GM12878 (cell line): ENCODE results near the gene CHD5. TPM values are rescaled to one million over a fixed set of nuclear protein-coding genes. Genes with fewer than 3 reads are reported as not detected.
A peak's percentile ranks its signal among the peaks of the same experiment; 100 is the strongest.

Source experiments
- ATAC-seq: fragments of 200-7000 bp; cut with Tn5 transposase; 3 replicates; pipeline ENCODE4 v1.9.1; 2020; ENCODE audit warnings: mild to moderate bottlenecking, moderate library complexity
- BruUV-seq: library from RNA; stranded (reverse); fragments of 400-500 nt; replicated peaks from 2 replicates; lab custom pipeline; 2021; lab: Mats Ljungman, UMichigan
- CTCF ChIA-PET: fragments of 300-600 bp; sonication (Branson Sonifier 250); formaldehyde crosslinking; extraction: SDS; loops from one replicate; lab custom pipeline; 2021; ENCODE audit warnings: inconsistent platforms; lab: Yijun Ruan, JAX
- POLR2A ChIA-PET: fragments of 350-600 bp; formaldehyde crosslinking; extraction: SDS; loops from one replicate; lab custom pipeline; 2021; ENCODE audit warnings: inconsistent platforms; lab: Charles Lee
- RAD21 ChIA-PET: fragments of 300-600 bp; sonication (Branson Sonifier 250); formaldehyde crosslinking; loops from one replicate; lab custom pipeline; 2023; ENCODE audit warnings: antibody characterized with exemption; ENCODE audit not compliant: unreplicated experiment; lab: Charles Lee
- SMC1A ChIA-PET: fragments of 300-600 bp; sonication (Branson Sonifier 250); formaldehyde crosslinking; loops from one replicate; lab custom pipeline; 2023; ENCODE audit not compliant: unreplicated experiment, uncharacterized antibody; lab: Charles Lee
- DNase-seq: peaks from one replicate; pipeline ENCODE4 v3.0.0-alpha.2; 2011; ENCODE audit warnings: low read depth, low spot score
- FAIRE-seq: peaks from 3 replicates; lab custom pipeline; 2011; peaks lifted over from hg19 to GRCh38; lab: Jason Lieb, UNC
- H2AFZ ChIP-seq: 2 replicates; pipeline ENCODE4 v1.6.0; 2011; ENCODE audit warnings: low read depth, low read length, control low read depth; ENCODE audit not compliant: control insufficient read depth
- H3K27ac ChIP-seq: 2 replicates; pipeline ENCODE4 v1.5.1; 2011; ENCODE audit warnings: control low read depth; ENCODE audit not compliant: control insufficient read depth, insufficient read depth
- H3K27me3 ChIP-seq, 2 experiments: replicated peaks in 1 of 2; 2 replicates each; pipeline versions ENCODE4 v1.6.0 to v1.6.1; 2011; ENCODE audit warnings: low read length in 1 of 2; ENCODE audit not compliant: control insufficient read depth in 2 of 2, insufficient read depth in 2 of 2
- H3K36me3 ChIP-seq, 2 experiments: 2 replicates each; pipeline ENCODE4 v1.5.1; 2011; ENCODE audit warnings: low read length in 1 of 2; ENCODE audit not compliant: control insufficient read depth in 2 of 2, insufficient read depth in 2 of 2
- H3K4me1 ChIP-seq: 2 replicates; pipeline ENCODE4 v1.6.1; 2011; ENCODE audit warnings: mild to moderate bottlenecking, low read length, moderate library complexity, mixed read lengths; ENCODE audit not compliant: control insufficient read depth, insufficient read depth
- H3K4me2 ChIP-seq: 2 replicates; pipeline ENCODE4 v1.6.0; 2011; ENCODE audit warnings: control low read depth; ENCODE audit not compliant: control insufficient read depth, insufficient read depth
- H3K4me3 ChIP-seq: fragments of 200-600 bp; sonication (generic); 2 replicates; pipeline ENCODE4 v1.5.1; 2016
- H3K79me2 ChIP-seq: 2 replicates; pipeline ENCODE4 v1.6.0; 2011; ENCODE audit warnings: low read length; ENCODE audit not compliant: control insufficient read depth, insufficient read depth
- H3K9ac ChIP-seq: 2 replicates; pipeline ENCODE4 v1.8.0; 2011; ENCODE audit warnings: low read length, control low read depth, mixed read lengths; ENCODE audit not compliant: control insufficient read depth, insufficient read depth
- H3K9me3 ChIP-seq: replicated peaks from 3 replicates; pipeline ENCODE4 v1.5.1; 2011; ENCODE audit warnings: mild to moderate bottlenecking, low read length; ENCODE audit not compliant: control insufficient read depth, insufficient read depth
- H4K20me1 ChIP-seq: 2 replicates; pipeline ENCODE4 v1.6.0; 2011; ENCODE audit not compliant: control insufficient read depth, insufficient read depth
- HDAC2 ChIP-seq: fragments of 200-600 bp; sonication (generic); IDR thresholded peaks from 2 replicates; pipeline ENCODE4 v1.6.1; 2017
- IRF4 ChIP-seq: IDR thresholded peaks from 2 replicates; pipeline ENCODE4 v1.6.1; 2011; ENCODE audit warnings: low read depth, low read length
- KAT2A ChIP-seq: conservative IDR thresholded peaks from 2 replicates; pipeline ENCODE4 v1.6.1; 2011; ENCODE audit warnings: low read depth, low read length; ENCODE audit not compliant: control insufficient read depth
- KLF5 ChIP-seq: fragments of 450-650 bp; IDR thresholded peaks from 2 replicates; pipeline ENCODE4 v1.6.1; 2014; ENCODE audit warnings: mild to moderate bottlenecking; ENCODE audit not compliant: partially characterized antibody
- NFYB ChIP-seq: IDR thresholded peaks from 2 replicates; pipeline ENCODE4 v1.6.1; 2011; ENCODE audit warnings: low read depth, mild to moderate bottlenecking, low read length, improper control_type of control experiment, moderate library complexity; ENCODE audit not compliant: insufficient read depth
- NR2C1 ChIP-seq: fragments of 450-650 bp; IDR thresholded peaks from 2 replicates; pipeline ENCODE4 v1.6.1; 2017; ENCODE audit warnings: antibody characterized with exemption, mild to moderate bottlenecking, moderate library complexity
- NR2C2 ChIP-seq: IDR thresholded peaks from 2 replicates; pipeline ENCODE4 v1.6.1; 2011; ENCODE audit warnings: borderline replicate concordance, low read depth; ENCODE audit not compliant: control insufficient read depth, insufficient read length
- PAX5 ChIP-seq: IDR thresholded peaks from 2 replicates; pipeline ENCODE4 v1.6.1; 2011; ENCODE audit warnings: low read depth, low read length, borderline replicate concordance
- TAF1 ChIP-seq: IDR thresholded peaks from 2 replicates; pipeline ENCODE4 v1.6.1; 2011; ENCODE audit warnings: mild to moderate bottlenecking, low read depth, low read length, borderline replicate concordance
- ZNF24 ChIP-seq: fragments of 450-650 bp; IDR thresholded peaks from 2 replicates; pipeline ENCODE4 v1.6.1; 2017; ENCODE audit warnings: antibody characterized with exemption, mild to moderate bottlenecking
- ZNF274 ChIP-seq: IDR thresholded peaks from one replicate; pipeline ENCODE4 v1.8.0; 2011; ENCODE audit not compliant: insufficient read length, insufficient read depth
- WGBS: methylation state at CpG from one replicate; pipeline ENCODE4 v1.1.6; 2016; ENCODE audit warnings: low lambda C conversion rate; ENCODE audit not compliant: insufficient replicate concordance, insufficient coverage; ENCODE audit errors: missing lambda C conversion rate; 5-methylcytosine and 5-hydroxymethylcytosine counted together
- in situ Hi-C: fragments of 300-500 bp; cut with MboI; formaldehyde crosslinking; loops from 9 replicates; pipeline ENCODE4 v1.14.3; 2018; ENCODE audit warnings: mixed read lengths
- intact Hi-C: fragments of 100-400 bp; cut with micrococcal nuclease; formaldehyde crosslinking; loops from one replicate; pipeline ENCODE4 v1.14.2; 2022; ENCODE audit not compliant: unreplicated experiment
- polyA plus RNA-seq, 11 experiments: library from polyadenylated mRNA; depleted of rRNA in 4 of 11; unstranded in 6 of 11; stranded (reverse) in 5 of 11; fragments of >200 nt; fragmentation: Nextera tagmentation in 4 of 11; fragmentation: Illumina TruSeq in 1 of 11; extraction: Ambion mirVana in 4 of 11; extraction: Trizol in 1 of 11; gene quantifications; 1 replicate in 1 of 11; 2 replicates in 10 of 11; pipeline versions ENCODE4 v1.2.1 to v1.2.3, GENCODE V29; 2011 to 2016; ENCODE audit warnings: inconsistent platforms in 2 of 11, missing spikeins in 2 of 11, low read depth in 1 of 11
- total RNA-seq, 4 experiments: library from RNA; depleted of rRNA in 3 of 4; stranded (reverse); fragments of >200 nt in 3 of 4; fragmentation: Illumina TruSeq in 1 of 4; extraction: Trizol in 1 of 4; gene quantifications; 2 replicates each; pipeline versions ENCODE4 v1.2.1 to v1.2.3, GENCODE V29; 2013 to 2021
- TF ChIP-seq, protein P1 (sequence below): fragments of 450-650 bp; IDR thresholded peaks from 2 replicates; pipeline ENCODE4 v1.6.1; 2017; ENCODE audit warnings: antibody characterized with exemption, mild to moderate bottlenecking, moderate library complexity

The CHD5 gene
- total and polyA plus RNA-seq, 10 of the 15 experiments (the other 5 are each of a cell fraction or from before 2014, with no cell fraction given): 0.03 to 0.49 (median 0.13) TPM; not detected in 3

DNA sequence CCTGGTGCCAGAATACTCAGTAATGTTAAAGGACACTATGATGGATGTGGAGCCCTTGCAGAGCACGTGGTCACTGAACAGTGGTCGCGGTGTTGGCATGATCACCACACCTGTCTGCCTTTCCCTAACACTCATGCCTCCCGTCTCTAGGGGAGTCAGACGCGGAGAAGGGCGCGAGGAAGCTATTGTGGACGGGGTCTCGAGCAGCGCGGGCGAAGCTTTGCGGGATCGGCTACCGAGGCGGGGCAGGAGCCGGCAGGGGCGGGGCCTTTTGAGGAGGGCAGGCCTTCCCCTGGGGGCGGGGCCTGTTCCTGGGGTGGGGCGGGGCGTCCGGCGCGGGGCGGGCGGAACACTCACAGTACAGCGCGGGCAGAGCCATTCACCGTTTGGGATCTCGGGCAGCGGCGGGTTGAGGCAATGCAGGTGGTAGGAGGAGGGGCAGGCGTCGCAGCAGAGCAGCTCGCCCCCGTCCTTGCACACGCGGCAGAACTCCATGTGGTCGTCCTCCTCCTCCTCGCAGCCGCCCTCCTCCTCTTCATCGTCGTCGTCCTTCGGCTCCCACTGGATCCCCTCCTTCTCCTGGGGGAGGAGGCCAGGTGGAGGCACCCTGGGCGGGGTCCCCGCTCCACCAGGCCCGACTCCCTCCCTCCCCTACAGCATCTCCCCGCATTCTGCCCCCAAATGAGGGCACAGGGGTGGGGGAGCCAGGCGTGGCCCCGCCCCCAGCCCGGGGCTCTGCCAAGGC lies 31.5 kb downstream of the CHD5 start:
- in situ Hi-C loops: no loop called here
- no TSS peak for BruUV-seq
- Histone ChIP-seq H3K9me3 (no peaks in the 10 kb centered on the region), H3K79me2 (no peaks in the 10 kb centered on the region), H3K4me2 (no peak overlapping the region), H3K27ac (no peak overlapping the region), H3K9ac (no peak overlapping the region), H3K36me3 (no peaks in the 10 kb centered on the region), H2AFZ (no peak overlapping the region), H3K4me3 (no peak overlapping the region), H4K20me1 (no peaks in the 10 kb centered on the region), H3K27me3 (no peaks in the 10 kb centered on the region; a peak in 1 of 4 replicates), H3K4me1 (no peaks in the 10 kb centered on the region)
- FAIRE-seq (no peak), DNase-seq (no peak), ATAC-seq (peak; percentile 59)
- WGBS: 35% methylated on average over 23 of the region's 53 CpGs
- TF ChIP-seq ZNF274 (no peak), IRF4 (no peak)
- ChIA-PET POLR2A (no interaction called here), CTCF (no interaction called here), SMC1A (no interaction called here), RAD21 (no interaction called here)
- intact Hi-C loops: no loop called here

DNA sequence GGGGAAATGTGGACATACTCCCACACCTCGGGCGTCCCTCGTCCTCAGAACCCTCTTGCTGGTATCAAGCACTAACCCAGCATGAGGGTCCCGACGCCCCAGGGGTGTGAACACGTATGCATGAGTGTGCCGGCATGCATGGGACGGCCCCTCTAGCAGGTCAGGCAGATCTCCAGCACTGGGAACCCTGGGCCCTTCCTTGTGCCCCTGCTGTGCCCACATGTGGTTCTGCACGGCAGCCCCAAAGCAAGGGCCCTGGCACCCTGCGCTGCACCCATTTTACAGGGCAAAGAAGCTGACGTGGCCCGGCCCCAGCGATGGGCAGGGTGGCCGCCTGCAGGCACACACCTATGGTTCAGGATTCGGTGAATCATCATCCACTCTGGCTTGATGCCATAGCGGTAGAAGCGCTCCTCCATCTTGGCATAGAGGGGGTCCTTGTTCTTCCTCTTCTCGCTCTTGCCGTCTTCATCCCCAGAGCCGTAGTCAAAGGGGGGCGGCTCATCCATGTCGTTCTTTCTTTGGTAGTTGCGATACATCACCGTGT lies 34.2 kb downstream of the CHD5 start:
- no peak for DNase-seq
- no peak overlapping the region for H2AFZ ChIP-seq
- no peaks in the 10 kb centered on the region for H4K20me1 ChIP-seq
- no peaks in the 10 kb centered on the region for H3K36me3 ChIP-seq
- no TSS peak for BruUV-seq
- no peaks in the 10 kb centered on the region for H3K79me2 ChIP-seq
- no peak for FAIRE-seq
- H3K27ac ChIP-seq: no peak overlapping the region
- intact Hi-C loops: no loop called here
- H3K9ac ChIP-seq: no peak overlapping the region
- H3K4me3 ChIP-seq: no peak overlapping the region
- ChIA-PET CTCF (no interaction called here), RAD21 (no interaction called here), POLR2A (no interaction called here), SMC1A (no interaction called here)
- in situ Hi-C loops: no loop called here
- H3K4me2 ChIP-seq: no peak overlapping the region
- ATAC-seq: no peak
- no peaks in the 10 kb centered on the region for H3K4me1 ChIP-seq
- WGBS: 42% methylated on average over 24 of the region's 24 CpGs
- no peaks in the 10 kb centered on the region for H3K9me3 ChIP-seq
- H3K27me3 ChIP-seq: no peaks in the 10 kb centered on the region; a peak in 1 of 4 replicates
- TF ChIP-seq, protein P1, sequence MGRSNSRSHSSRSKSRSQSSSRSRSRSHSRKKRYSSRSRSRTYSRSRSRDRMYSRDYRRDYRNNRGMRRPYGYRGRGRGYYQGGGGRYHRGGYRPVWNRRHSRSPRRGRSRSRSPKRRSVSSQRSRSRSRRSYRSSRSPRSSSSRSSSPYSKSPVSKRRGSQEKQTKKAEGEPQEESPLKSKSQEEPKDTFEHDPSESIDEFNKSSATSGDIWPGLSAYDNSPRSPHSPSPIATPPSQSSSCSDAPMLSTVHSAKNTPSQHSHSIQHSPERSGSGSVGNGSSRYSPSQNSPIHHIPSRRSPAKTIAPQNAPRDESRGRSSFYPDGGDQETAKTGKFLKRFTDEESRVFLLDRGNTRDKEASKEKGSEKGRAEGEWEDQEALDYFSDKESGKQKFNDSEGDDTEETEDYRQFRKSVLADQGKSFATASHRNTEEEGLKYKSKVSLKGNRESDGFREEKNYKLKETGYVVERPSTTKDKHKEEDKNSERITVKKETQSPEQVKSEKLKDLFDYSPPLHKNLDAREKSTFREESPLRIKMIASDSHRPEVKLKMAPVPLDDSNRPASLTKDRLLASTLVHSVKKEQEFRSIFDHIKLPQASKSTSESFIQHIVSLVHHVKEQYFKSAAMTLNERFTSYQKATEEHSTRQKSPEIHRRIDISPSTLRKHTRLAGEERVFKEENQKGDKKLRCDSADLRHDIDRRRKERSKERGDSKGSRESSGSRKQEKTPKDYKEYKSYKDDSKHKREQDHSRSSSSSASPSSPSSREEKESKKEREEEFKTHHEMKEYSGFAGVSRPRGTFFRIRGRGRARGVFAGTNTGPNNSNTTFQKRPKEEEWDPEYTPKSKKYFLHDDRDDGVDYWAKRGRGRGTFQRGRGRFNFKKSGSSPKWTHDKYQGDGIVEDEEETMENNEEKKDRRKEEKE: no peak
- TF ChIP-seq PAX5: no peak
- TF ChIP-seq TAF1: no peak
- TF ChIP-seq HDAC2: no peak
- no peak for TF ChIP-seq KLF5
- TF ChIP-seq NR2C1: no peak
- no peak for TF ChIP-seq KAT2A
- no peak for TF ChIP-seq NR2C2
- TF ChIP-seq NFYB: no peak
- TF ChIP-seq ZNF24: no peak
